Activated CD4-positive, alpha-beta T cell treated with anti-CD3 and anti-CD28 coated beads, Interleukin-2, amount 50 U/mL, for 16 hours (primary cell): ENCODE measurements around the gene COX4I2.
"Not testable (repeated sequence)": the region's sequence is repeated elsewhere in the genome, so short reads cannot be mapped to it uniquely, and the experiment has no call there.

Experiments used
- DNase-seq: peaks from one replicate; pipeline ENCODE4 v3.0.0-alpha.2; 2020

Gene COX4I2

DNA sequence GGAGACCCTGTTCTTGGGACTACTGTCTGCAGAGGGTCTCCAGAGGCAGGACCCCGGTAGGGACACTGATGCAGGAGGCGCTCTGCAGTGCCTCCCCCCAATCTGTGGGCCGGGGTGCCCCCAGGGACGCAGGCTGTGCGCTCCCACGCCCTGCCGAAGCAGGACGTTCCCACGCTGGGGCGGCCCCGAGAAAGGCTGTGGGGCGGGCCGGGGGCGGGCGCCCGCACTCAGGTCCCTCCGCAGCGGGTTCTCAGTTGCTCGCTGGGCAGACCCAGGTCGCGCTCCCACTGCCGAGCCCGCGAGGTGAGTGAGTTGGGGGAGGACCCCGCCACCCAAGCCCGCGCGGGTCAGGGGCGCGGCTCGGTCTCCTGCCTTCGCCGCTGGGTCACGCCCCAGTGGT, at the start of gene COX4I2:
COX4I2 (plus strand) TSS at position 253 of the 400 bp plus-strand sequence. CDS start 1,106 bp downstream, outside the sequence.
- no peak for DNase-seq

GRCh38 chr20:31590717-31591225, 46.9 kb upstream of the COX4I2 start:
- no peak for DNase-seq

- peak; percentile 39 for DNase-seq
These were observed 44.3 kb upstream of the COX4I2 start for GRCh38 chr20:31593221-31594001.

- DNase-seq = no peak
These were observed 43.6 kb upstream of the COX4I2 start for GRCh38 chr20:31594002-31594557.

DNA sequence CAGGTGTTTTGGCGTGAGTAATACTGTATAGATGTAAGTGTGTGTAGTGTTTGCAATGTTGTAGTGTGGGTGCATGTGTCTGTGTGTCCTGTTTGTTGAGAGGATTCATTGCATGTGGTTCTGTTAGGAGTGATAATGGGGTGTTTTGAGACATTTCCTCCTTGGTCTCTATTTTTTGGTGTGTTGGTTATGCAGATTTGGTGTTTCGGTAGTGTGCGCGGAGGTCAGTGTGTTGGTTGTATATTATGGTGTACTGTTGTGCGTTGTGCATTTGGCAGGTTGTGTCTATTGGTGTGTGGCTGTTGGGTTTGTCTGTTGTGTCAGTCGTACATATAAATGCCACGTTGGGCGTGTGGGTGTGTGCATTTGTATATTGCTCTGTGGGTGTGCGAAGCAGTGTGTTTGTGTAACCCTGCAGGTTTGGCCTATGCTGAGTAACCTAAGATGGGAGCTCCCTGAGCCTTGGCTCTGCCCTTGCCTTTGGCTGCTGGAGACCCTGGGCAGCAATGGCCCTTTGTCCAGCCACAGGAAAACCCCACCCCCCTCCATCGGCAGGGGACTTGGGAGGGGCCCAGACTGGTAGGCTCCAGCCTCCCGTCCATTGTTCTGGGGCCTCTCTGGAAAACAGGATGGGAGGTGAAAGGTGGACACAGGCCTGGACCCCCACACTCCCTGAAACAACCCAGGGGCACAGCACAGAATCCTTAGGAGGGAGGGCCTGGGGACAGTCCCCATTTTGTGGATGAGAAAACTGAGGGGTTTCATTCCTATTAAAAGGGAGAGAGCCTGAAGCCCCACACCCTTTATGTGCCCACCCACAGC, 42.9 kb upstream of the COX4I2 start:
- DNase-seq = no peak

- no peak for DNase-seq
These were observed 42.4 kb upstream of the COX4I2 start for GRCh38 chr20:31595380-31595653.

DNA sequence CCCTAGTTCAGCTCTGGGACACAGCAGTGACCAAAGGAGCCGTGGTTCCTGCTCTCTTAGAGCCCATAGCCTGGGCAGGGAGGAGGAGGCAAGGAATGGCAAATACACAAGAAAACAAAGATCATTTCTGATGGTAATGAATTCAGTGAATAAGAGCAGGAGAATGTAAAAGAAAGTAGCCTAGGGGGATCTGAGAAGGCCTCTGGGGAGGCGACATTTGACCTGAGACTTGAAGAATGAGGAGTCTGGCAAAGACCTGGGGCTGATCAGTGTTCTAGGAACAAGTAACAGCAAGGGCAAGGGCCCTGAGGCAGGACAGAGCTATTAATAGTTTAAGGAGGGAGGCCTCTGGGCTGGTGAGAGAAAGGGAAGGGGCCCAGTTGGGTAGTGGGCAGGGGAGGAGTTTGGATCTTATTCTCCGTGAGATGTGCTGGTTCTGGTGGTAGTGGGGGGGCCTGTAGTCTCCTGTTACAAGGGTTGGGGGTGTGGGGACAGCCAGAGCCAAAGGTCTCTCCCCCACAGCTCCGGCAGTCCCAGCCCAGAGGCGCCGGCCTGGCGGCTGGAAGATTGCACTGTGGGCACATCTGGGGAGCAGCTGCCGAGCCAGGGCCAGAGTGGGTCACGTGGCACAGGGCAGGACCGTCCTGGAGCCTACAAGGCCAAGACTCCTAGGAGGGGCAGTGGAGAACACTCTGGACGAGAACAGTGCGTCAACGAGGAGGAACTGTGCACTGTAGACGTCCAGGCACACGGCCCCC, 41.9 kb upstream of the COX4I2 start:
- no peak for DNase-seq

DNA sequence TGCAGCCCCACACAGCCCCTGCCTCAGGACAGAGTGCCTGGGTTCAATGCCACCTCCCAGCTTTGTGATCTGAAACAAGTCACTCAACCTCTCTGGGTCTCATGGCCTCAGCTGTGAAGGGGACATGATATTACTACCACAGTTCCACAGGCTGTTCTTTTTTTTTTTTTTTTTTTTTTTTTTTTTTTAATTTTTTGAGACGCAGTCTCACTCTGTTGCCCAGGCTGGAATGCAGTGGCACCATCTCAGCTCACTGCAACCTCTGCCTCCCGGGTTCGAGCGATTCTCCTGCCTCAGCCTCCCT, 41.3 kb upstream of the COX4I2 start:
- not testable (repeated sequence) for DNase-seq

DNA sequence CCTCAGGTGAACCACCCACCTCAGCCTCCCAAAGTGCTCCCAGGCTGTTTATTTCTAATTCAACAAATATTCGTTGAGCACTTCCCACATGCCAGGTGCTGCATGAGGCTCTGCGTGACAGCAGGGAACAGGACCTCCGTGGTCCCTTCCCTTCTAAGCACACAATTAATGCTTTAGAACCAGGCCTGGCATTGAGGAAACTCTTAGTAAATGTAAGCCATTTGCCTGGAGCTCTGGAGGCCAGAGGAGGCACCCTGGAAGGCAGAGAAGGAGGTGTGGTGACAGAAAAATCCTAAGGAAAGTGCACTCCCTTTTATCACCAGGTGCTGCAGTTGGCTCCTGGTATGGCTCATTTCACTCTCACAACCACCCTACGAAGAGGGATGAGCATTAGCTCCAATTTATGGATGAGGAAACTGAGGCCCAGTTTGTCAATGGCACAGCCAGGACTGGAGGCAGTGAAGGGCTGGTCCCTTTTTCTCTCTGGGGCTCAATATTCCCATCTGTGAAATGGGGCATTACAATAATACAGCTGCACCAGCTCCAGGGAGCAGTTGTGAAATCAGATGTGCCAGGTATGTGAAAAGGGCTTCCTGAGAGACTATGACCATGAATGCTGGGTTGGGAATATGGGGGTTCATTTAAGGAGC, 40.8 kb upstream of the COX4I2 start:
- DNase-seq = no peak

DNA sequence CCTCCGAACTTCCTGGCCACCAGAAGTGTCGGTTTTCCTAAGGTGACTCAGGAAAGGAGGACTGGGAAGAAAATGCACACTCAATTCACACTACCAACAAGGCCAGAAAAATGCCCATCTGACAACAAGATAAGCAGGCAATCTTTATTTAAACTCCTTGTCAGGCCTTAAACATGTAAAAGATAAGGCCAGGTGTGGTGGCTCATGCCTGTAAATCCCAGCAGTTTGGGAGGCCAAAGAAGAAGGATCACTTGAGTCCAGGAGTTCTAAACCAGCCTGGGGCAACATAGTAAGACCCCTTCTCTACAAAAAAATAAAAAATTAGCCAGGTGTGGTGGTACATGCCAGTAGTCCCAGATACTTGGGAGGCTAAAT, 40.2 kb upstream of the COX4I2 start:
- DNase-seq = no peak

DNA sequence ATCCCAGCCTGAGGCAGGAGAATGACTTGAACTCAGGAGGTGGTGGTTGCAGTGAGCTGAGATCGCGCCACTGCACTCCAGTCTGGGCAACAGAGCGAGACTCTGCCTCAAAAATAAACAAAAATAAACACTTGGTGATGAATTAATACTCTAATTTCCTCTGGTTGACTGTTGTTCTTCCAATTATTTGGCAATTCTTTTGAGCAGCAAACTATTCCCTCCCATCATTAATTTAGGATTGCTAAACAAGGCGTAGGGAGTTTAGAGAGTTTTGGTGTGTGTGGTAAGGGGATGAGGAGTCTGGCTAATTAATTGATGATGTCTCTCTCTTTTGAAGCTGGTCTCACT, 35.3 kb upstream of the COX4I2 start:
- DNase-seq = no peak

DNA sequence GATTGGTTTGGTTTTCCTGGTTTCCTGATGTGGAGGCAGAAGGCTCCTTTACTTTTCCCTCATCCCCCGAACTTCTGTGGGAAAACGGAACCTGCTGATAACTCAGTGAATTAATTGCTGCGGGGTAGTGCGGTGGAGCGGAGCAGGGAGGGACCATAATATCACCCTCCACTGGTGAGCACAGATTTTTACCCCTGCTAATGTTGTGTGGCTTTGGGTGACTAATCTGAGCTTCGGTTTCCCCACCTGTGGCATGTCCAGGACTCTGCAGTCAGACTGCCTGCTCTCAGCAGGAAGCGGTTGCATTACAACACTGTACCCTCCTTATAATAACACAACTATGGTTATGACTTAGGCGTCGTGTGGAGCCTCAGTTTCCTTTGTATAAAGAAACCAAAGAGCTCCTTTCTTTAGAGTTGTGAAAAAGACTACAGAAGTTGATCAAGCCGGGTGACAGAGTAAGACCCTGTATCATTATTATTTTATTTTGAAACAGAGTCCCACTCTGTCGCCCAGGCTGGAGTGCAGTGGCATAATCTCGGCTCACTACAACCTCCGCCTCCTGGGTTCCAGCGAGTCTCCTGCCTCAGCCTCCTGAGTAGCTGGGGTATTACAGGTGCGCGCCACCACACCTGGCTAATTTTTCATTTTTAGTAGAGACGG, 34.8 kb upstream of the COX4I2 start:
- peak; percentile 95 for DNase-seq

- DNase-seq = peak; percentile 87
These were observed 33.7 kb upstream of the COX4I2 start for GRCh38 chr20:31603822-31604566.

DNA sequence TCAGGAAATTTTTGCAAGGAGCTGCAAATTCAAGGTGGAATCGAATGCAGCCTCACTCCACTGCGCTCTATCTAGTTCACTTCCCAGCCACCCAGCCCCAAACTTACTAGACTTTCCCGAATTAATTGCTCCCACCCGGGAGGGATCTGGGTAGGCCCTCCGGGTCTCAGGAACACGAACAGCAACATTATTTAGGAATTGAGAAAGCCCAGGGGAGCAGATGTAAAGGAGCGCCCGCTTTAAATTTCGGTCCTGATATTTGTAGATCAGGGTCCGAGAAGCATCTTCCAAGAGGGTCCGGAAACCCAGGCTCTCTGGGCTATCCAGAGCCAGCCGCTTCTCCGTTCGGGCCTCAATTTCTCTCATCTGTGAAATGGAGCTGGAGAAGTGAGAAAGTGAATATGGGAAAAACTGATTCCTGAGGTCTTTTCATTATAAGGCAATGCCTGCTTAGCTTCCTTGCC, 33.1 kb upstream of the COX4I2 start:
- DNase-seq = no peak

DNA sequence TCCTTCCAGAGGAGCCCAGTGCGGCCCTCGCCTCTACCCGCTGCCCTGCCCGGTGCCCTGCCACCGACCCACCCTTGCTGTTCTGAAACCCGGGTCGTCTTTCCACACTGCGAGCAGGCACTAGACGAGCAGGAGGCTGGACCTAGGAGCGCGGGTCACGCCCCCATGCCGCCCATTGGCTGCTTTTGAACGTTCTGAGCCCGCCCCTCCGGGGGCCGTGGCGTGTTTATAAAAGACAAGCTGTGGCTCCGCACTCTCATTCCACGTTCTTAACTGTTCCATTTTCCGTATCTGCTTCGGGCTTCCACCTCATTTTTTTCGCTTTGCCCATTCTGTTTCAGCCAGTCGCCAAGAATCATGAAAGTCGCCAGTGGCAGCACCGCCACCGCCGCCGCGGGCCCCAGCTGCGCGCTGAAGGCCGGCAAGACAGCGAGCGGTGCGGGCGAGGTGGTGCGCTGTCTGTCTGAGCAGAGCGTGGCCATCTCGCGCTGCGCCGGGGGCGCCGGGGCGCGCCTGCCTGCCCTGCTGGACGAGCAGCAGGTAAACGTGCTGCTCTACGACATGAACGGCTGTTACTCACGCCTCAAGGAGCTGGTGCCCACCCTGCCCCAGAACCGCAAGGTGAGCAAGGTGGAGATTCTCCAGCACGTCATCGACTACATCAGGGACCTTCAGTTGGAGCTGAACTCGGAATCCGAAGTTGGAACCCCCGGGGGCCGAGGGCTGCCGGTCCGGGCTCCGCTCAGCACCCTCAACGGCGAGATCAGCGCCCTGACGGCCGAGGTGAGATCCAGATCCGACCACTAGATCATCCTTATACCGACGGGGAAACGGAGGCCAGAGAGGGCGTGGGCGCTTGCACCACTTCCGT, 32.4 kb upstream of the COX4I2 start, which contains the start of gene ID1:
ID1 (plus strand) TSS at position 259 of the 871 bp plus-strand sequence; CDS start at position 358, 99 bp downstream.
- DNase-seq = peak; percentile 89

DNA sequence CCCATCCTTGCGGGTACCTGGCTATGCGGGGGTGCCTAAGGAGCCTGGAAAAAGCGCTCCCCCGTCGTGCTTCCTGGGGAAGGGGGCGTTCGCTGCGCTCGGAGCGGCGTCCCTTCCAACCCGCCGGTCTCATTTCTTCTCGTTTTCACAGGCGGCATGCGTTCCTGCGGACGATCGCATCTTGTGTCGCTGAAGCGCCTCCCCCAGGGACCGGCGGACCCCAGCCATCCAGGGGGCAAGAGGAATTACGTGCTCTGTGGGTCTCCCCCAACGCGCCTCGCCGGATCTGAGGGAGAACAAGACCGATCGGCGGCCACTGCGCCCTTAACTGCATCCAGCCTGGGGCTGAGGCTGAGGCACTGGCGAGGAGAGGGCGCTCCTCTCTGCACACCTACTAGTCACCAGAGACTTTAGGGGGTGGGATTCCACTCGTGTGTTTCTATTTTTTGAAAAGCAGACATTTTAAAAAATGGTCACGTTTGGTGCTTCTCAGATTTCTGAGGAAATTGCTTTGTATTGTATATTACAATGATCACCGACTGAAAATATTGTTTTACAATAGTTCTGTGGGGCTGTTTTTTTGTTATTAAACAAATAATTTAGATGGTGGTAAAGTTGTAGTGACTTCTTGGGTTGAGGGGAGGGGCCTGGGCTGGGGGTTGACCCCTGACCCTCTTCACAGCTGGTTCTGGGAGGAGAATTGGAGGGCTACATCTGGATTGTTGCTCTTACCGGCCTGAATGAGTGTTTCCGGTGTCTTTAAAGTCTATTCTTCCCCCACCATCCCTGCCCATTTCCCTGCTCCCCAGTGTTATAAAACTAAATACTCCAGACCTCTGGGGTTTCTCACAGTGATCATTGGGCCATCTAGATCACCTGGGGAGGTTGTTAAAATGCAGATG, 31.6 kb upstream of the COX4I2 start:
- DNase-seq = no peak

DNA sequence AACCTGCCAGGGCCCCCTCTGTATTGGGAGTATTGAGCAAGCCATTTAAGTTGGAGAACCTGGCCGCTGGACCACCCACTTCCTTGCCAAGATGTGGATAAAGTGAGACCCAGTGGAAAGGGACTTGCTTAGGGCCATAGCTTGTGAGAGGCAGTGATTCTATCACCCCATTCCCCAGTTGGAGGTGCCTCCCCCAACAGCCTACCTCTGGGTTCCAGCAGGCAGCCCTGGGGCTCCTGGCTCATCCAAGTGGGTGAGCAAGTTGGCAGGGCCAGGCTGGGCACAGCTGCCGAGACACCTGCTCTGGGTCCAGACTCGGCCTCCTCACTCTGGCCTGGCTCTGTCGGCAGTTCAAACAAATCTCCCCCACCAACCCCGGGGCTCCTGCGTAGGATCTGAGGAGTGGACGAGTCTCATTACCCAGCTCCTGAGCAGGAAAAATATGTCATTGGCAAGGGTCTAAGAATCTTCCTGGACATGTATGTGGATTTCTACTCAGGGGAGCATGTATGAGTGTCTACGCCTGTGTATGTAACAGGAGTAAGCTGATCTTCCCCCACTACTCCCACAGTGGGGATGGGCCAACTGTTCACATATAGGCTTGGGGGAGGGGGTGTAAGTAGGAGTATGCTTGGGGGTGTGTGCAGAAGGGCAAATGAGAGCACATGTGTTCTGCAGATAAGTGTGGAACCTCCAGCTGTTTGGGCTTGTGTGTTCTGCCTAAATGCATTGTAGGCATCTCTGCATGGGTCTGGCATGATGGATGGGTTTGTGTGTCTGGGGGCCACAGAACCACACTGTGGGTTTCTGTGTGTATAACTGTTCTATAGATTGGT, 30.7 kb upstream of the COX4I2 start:
- no peak for DNase-seq

DNA sequence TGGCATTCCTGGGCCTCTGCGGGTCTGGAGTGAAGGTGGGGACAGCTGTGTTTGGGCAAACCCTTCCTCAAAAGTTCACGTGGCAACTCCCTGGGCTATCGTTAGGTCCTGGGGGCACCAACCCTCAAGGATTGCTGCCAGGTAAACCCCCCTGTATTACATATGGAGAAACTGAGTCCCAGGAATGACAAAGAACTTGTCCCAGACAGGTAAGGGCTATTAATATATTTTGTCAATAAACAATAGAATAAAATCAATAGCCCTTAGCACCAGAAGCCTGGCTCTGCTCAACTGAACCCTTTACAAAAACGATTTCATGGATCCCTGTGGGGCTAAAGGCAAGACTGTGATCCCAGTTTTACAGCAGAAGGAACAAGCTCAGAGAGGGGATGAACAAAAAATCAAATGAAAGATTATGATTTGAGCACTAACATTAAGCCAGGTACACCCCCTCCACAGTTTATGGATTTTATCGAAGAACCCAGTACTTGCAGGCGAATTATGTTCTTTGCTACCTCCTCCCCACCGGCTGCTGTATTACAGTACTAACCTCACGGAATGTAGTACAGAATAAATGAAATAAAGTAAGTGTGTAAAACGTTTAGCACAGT, 30.0 kb upstream of the COX4I2 start:
- DNase-seq = no peak
